Measurements from ENCODE around the gene CACNA2D2. TPM values are rescaled to one million over a fixed set of nuclear protein-coding genes. Genes with fewer than 3 reads are reported as not detected.

CACNA2D2 gene
- total RNA-seq, 1 donor from 2014 or later, result 4.3 TPM

- H3K4me2 ChIP-seq, result peak overlapping the region; percentile 79
- H3K9ac ChIP-seq, result no peak overlapping the region
Observed at GRCh38 chr3:50365080-50365841, 138.2 kb downstream of the CACNA2D2 start.

GRCh38 chr3:50364573-50365079 lies 138.8 kb downstream of the CACNA2D2 start:
- no peaks in the 10 kb centered on the region for H3K9me3 Mint-ChIP-seq
- Histone ChIP-seq H3K4me2 (peak overlapping the region; percentile 79), H3K4me1 (peaks cover 5% of the 10 kb centered on the region), H3K27me3 (peaks cover 29% of the 10 kb centered on the region), H3K9me3 (ENCODE audit: low read depth) (no peaks in the 10 kb centered on the region), H3K4me3 (peak overlapping the region; percentile 54), H3K79me2 (ENCODE audit: low read depth) (no peaks in the 10 kb centered on the region), H3K27ac (no peak overlapping the region), H3F3A (ENCODE audit: low read depth) (peaks cover 4% of the 10 kb centered on the region), H3K9ac (no peak overlapping the region), H3K36me3 (no peaks in the 10 kb centered on the region), H4K20me1 (ENCODE audit: low read depth) (no peaks in the 10 kb centered on the region), H2AFZ (replicated peaks) (peak overlapping the region; percentile 50)
- H3K4me3 Mint-ChIP-seq, result peak overlapping the region; percentile 82
- H3K36me3 Mint-ChIP-seq, result no peaks in the 10 kb centered on the region
- H3K27ac Mint-ChIP-seq, result no peak overlapping the region
- peaks cover 2% of the 10 kb centered on the region for H3K27me3 Mint-ChIP-seq (ENCODE audit: insufficient read depth, low read depth)
- peaks cover 12% of the 10 kb centered on the region for H3K4me1 Mint-ChIP-seq
- no peak for TF ChIP-seq CTCF (IDR thresholded peaks at IDR 0.05)
- no peak for TF ChIP-seq EZH2phosphoT487 (IDR thresholded peaks at IDR 0.05)
- TF ChIP-seq EZH2 (IDR thresholded peaks at IDR 0.05), result no peak
- DNase-seq (ENCODE audit: low spot score), result no peak

More at GRCh38 chr3:50365080-50365841, 138.2 kb downstream of the CACNA2D2 start:
- H3K36me3 ChIP-seq, result no peaks in the 10 kb centered on the region
- no peaks in the 10 kb centered on the region for H3K9me3 ChIP-seq (ENCODE audit: low read depth)
- H2AFZ ChIP-seq (replicated peaks), result peak overlapping the region; percentile 54
- H3K36me3 Mint-ChIP-seq, result no peaks in the 10 kb centered on the region
- no peaks in the 10 kb centered on the region for H4K20me1 ChIP-seq (ENCODE audit: low read depth)
- H3K4me3 Mint-ChIP-seq, result peak overlapping the region; percentile 84
- peak overlapping the region; percentile 54 for H3K4me3 ChIP-seq
- no peak overlapping the region for H3K27ac Mint-ChIP-seq
- H3F3A ChIP-seq (ENCODE audit: low read depth), result peaks cover 4% of the 10 kb centered on the region
- H3K9me3 Mint-ChIP-seq, result no peaks in the 10 kb centered on the region
- peaks cover 2% of the 10 kb centered on the region for H3K27me3 Mint-ChIP-seq (ENCODE audit: insufficient read depth, low read depth)
- no peak overlapping the region for H3K27ac ChIP-seq
- DNase-seq (ENCODE audit: low spot score), result peak; percentile 88
- peaks cover 5% of the 10 kb centered on the region for H3K4me1 ChIP-seq
- no peaks in the 10 kb centered on the region for H3K79me2 ChIP-seq (ENCODE audit: low read depth)
- H3K4me1 Mint-ChIP-seq, result peaks cover 6% of the 10 kb centered on the region
- peaks cover 29% of the 10 kb centered on the region for H3K27me3 ChIP-seq
- TF ChIP-seq EZH2 (IDR thresholded peaks at IDR 0.05) (no peak), EZH2phosphoT487 (IDR thresholded peaks at IDR 0.05) (no peak), CTCF (IDR thresholded peaks at IDR 0.05) (no peak)

DNA sequence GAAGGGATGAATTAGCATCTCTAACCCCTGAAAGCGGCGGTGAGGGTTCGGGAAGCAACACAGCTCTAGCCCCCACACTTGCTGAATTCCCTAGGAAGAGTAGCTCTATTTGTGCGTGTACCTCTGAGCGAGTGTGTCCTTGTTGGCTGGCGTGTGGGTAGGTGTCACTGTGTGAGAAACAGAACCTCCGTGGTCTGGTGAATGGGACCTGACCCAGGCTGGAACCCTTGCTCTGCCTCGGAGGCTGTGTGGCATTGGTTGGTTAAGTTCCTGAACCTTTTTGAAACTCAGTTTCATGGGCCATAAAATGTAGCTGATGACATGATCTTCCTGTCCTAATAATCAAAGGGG lies 143.7 kb downstream of the CACNA2D2 start:
- no peaks in the 10 kb centered on the region for H3K36me3 ChIP-seq
- Mint-ChIP-seq H3K4me1 (peaks cover 41% of the 10 kb centered on the region), H3K27me3 (ENCODE audit: insufficient read depth, low read depth) (peaks cover 6% of the 10 kb centered on the region), H3K27ac (peak overlapping the region; percentile 83), H3K36me3 (peaks cover 4% of the 10 kb centered on the region), H3K4me3 (peak overlapping the region; percentile 95), H3K9me3 (no peaks in the 10 kb centered on the region)
- peak overlapping the region; percentile 79 for H3K4me3 ChIP-seq
- no peak overlapping the region for H3K9ac ChIP-seq
- no peak overlapping the region for H3K27ac ChIP-seq
- no peaks in the 10 kb centered on the region for H3F3A ChIP-seq (ENCODE audit: low read depth)
- no peak for TF ChIP-seq CTCF (IDR thresholded peaks at IDR 0.05)
- TF ChIP-seq EZH2 (IDR thresholded peaks at IDR 0.05), result no peak
- TF ChIP-seq EZH2phosphoT487 (IDR thresholded peaks at IDR 0.05), result no peak
- H3K9me3 ChIP-seq (ENCODE audit: low read depth), result no peaks in the 10 kb centered on the region
- peaks cover 13% of the 10 kb centered on the region for H3K27me3 ChIP-seq
- H3K79me2 ChIP-seq (ENCODE audit: low read depth), result peaks cover 36% of the 10 kb centered on the region
- peaks cover 38% of the 10 kb centered on the region for H4K20me1 ChIP-seq (ENCODE audit: low read depth)
- DNase-seq (ENCODE audit: low spot score), result no peak
- peak overlapping the region; percentile 93 for H2AFZ ChIP-seq (replicated peaks)
- peaks cover 22% of the 10 kb centered on the region for H3K4me1 ChIP-seq
- H3K4me2 ChIP-seq, result peak overlapping the region; percentile 73

Data from neural progenitor cell (in vitro differentiated cells).